SK-N-SH treated with all-trans-retinoic acid at 6 μM for 48 hours (cell line): ENCODE data around the gene CNPY4.
A peak's percentile ranks its signal among the peaks of the same experiment; 100 is the strongest.

Experiments used
- ATAC-seq: fragments of 200-7000 bp; cut with Tn5 transposase; 3 replicates; pipeline ENCODE4 v1.9.1; 2020; ENCODE audit warnings: mild to moderate bottlenecking, moderate library complexity
- ARNTL ChIP-seq: fragments of 450-650 bp; formaldehyde crosslinking; IDR thresholded peaks from 2 replicates; pipeline ENCODE4 v1.5.0; 2020; ENCODE audit warnings: low read depth, mild to moderate bottlenecking, moderate library complexity, borderline replicate concordance
- BACH2 ChIP-seq: fragments of 250-450 bp; sonication (Bioruptor Pico); IDR thresholded peaks from 2 replicates; pipeline ENCODE4 v1.9.0; 2021; ENCODE audit warnings: mild to moderate bottlenecking, borderline replicate concordance
- CREB5 ChIP-seq: fragments of 250-450 bp; sonication (Bioruptor Pico); IDR thresholded peaks from 2 replicates; pipeline ENCODE4 v1.5.1; 2020; ENCODE audit warnings: low read depth, mild to moderate bottlenecking, moderate library complexity
- CSDC2 ChIP-seq: fragments of 250-450 bp; sonication (Bioruptor Pico); IDR thresholded peaks from 2 replicates; pipeline ENCODE4 v1.5.0; 2020; ENCODE audit warnings: mild to moderate bottlenecking, moderate library complexity
- CSRNP3 ChIP-seq: fragments of 250-450 bp; sonication (Bioruptor Pico); IDR thresholded peaks from 2 replicates; pipeline ENCODE4 v1.5.1; 2021; ENCODE audit warnings: mild to moderate bottlenecking, moderate library complexity
- ESRRG ChIP-seq: fragments of 250-450 bp; sonication (Bioruptor Pico); IDR thresholded peaks from 2 replicates; pipeline ENCODE4 v1.6.1; 2021; ENCODE audit warnings: mild to moderate bottlenecking
- GLIS3 ChIP-seq: fragments of 250-450 bp; sonication (Bioruptor Pico); IDR thresholded peaks from 2 replicates; pipeline ENCODE4 v1.5.0; 2020; ENCODE audit warnings: mild to moderate bottlenecking, moderate library complexity
- ISL1 ChIP-seq: fragments of 250-450 bp; sonication (Bioruptor Pico); IDR thresholded peaks from 2 replicates; pipeline ENCODE4 v2.1.2; 2022; ENCODE audit warnings: mild to moderate bottlenecking, moderate library complexity
- PATZ1 ChIP-seq: fragments of 250-450 bp; sonication (Bioruptor Pico); IDR thresholded peaks from 2 replicates; pipeline ENCODE4 v1.8.0; 2020; ENCODE audit warnings: mild to moderate bottlenecking, moderate library complexity, borderline replicate concordance
- RARB ChIP-seq: fragments of 250-450 bp; sonication (Bioruptor Pico); IDR thresholded peaks from 2 replicates; pipeline ENCODE4 v1.8.0; 2021; ENCODE audit warnings: mild to moderate bottlenecking, moderate library complexity
- SNAI2 ChIP-seq: fragments of 250-450 bp; sonication (Bioruptor Pico); IDR thresholded peaks from 2 replicates; pipeline ENCODE4 v1.5.0; 2020; ENCODE audit warnings: mild to moderate bottlenecking, moderate library complexity
- TCF4 ChIP-seq: fragments of 250-450 bp; sonication (Bioruptor Pico); IDR thresholded peaks from 2 replicates; pipeline ENCODE4 v1.8.0; 2021; ENCODE audit warnings: mild to moderate bottlenecking, moderate library complexity, borderline replicate concordance
- TOX ChIP-seq: fragments of 250-450 bp; sonication (Bioruptor Pico); IDR thresholded peaks from 2 replicates; pipeline ENCODE4 v1.8.0; 2021; ENCODE audit warnings: mild to moderate bottlenecking, moderate library complexity, borderline replicate concordance
- TSHZ2 ChIP-seq: fragments of 250-450 bp; sonication (Bioruptor Pico); IDR thresholded peaks from 2 replicates; pipeline ENCODE4 v1.5.0; 2020; ENCODE audit warnings: mild to moderate bottlenecking, moderate library complexity
- ZC3H10 ChIP-seq: fragments of 250-450 bp; sonication (Bioruptor Pico); IDR thresholded peaks from 2 replicates; pipeline ENCODE4 v1.5.1; 2021; ENCODE audit warnings: mild to moderate bottlenecking, moderate library complexity
- ZFP3 ChIP-seq: fragments of 250-450 bp; sonication (Bioruptor Pico); IDR thresholded peaks from 2 replicates; pipeline ENCODE4 v1.5.0; 2020; ENCODE audit warnings: mild to moderate bottlenecking, moderate library complexity
- ZFP30 ChIP-seq: fragments of 450-650 bp; formaldehyde crosslinking; IDR thresholded peaks from 2 replicates; pipeline ENCODE4 v1.5.0; 2022; ENCODE audit warnings: mild to moderate bottlenecking, moderate library complexity
- ZNF565 ChIP-seq: fragments of 450-650 bp; formaldehyde crosslinking; conservative IDR thresholded peaks from 2 replicates; pipeline ENCODE4 v1.5.0; 2020; ENCODE audit warnings: low read depth, mild to moderate bottlenecking, moderate library complexity
- ZNF70 ChIP-seq: fragments of 450-650 bp; formaldehyde crosslinking; IDR thresholded peaks from 2 replicates; pipeline ENCODE4 v1.5.0; 2020; ENCODE audit warnings: mild to moderate bottlenecking, moderate library complexity

CNPY4 gene

GRCh38 chr7:100079024-100079560 lies 40.3 kb upstream of the CNPY4 start:
- TF ChIP-seq GLIS3 (CRISPR knock-in tag) (no peak), ARNTL (CRISPR knock-in tag) (no peak), ZNF70 (no peak), BACH2 (no peak), TCF4 (CRISPR knock-in tag) (no peak), CREB5 (CRISPR knock-in tag) (no peak), CSDC2 (CRISPR knock-in tag) (no peak), ZNF565 (no peak), TOX (CRISPR knock-in tag) (no peak)
- TF ChIP-seq, all 23 proteins: peak for 0
- ATAC-seq, result no peak

- TF ChIP-seq GLIS3 (CRISPR knock-in tag) (no peak), ZNF70 (0 out of 2 replicates have a peak, but pooled peaks have one; percentile 38), RARB (CRISPR knock-in tag) (no peak), CSRNP3 (CRISPR knock-in tag) (0 out of 2 replicates have a peak, but pooled peaks have one; percentile 44), TCF4 (CRISPR knock-in tag) (no peak)
- peak; percentile 56 for ATAC-seq
These were observed 38.4 kb upstream of the CNPY4 start for GRCh38 chr7:100080907-100081534.

- peak; percentile 93 for ATAC-seq
- TF ChIP-seq CSRNP3 (CRISPR knock-in tag), result no peak
- peak; percentile 63; the same call in 1 of the 2 replicates for TF ChIP-seq ZFP3
- TF ChIP-seq GLIS3 (CRISPR knock-in tag), result 0 out of 2 replicates have a peak, but pooled peaks have one; percentile 36
- peak; percentile 100; the same call in 1 of the 2 replicates for TF ChIP-seq BACH2
- TF ChIP-seq RARB (CRISPR knock-in tag), result peak; percentile 32; the same call in 1 of the 2 replicates
- TF ChIP-seq PATZ1, result peak; percentile 79; the same call in 1 of the 2 replicates
- TF ChIP-seq ARNTL (CRISPR knock-in tag), result no peak
- peak; percentile 72; the same call in 1 of the 2 replicates for TF ChIP-seq CSDC2 (CRISPR knock-in tag)
These were observed 37.8 kb upstream of the CNPY4 start, which contains the start of gene ZNF3 for GRCh38 chr7:100081535-100082102. Gene ZNF3 (minus strand): TSS chr7:100081723. CDS start chr7:100077357, 4,366 bp downstream.

- no peak for ATAC-seq
- TF ChIP-seq ZC3H10 (CRISPR knock-in tag) (no peak), ZFP30 (CRISPR knock-in tag) (no peak), SNAI2 (CRISPR knock-in tag) (no peak), ESRRG (CRISPR knock-in tag) (no peak), GLIS3 (CRISPR knock-in tag) (no peak), PATZ1 (no peak), BACH2 (no peak), TCF4 (CRISPR knock-in tag) (no peak), ISL1 (no peak), TSHZ2 (CRISPR knock-in tag) (no peak), CSDC2 (CRISPR knock-in tag) (no peak), ZNF70 (no peak), ZNF565 (no peak)
These were observed 36.5 kb upstream of the CNPY4 start for GRCh38 chr7:100082978-100083377.
